ENCODE data around the gene SLC38A9. TPM values are rescaled to one million over a fixed set of nuclear protein-coding genes. Genes with fewer than 3 reads are reported as not detected.
"Not testable (repeated sequence)": the region's sequence is repeated elsewhere in the genome, so short reads cannot be mapped to it uniquely, and the experiment has no call there.

Gene SLC38A9
- polyA plus RNA-seq (ENCODE audit: low read depth in 6 of 6): 10 to 100 TPM; 13.2 to 17.7 (median 15.2) TPM

- H3K36me3 Mint-ChIP-seq: peaks cover 0 to 8% of the 10 kb centered on the region in 2 donors
These were observed at the start of gene SLC38A9 for GRCh38 chr5:55712023-55712859. Gene SLC38A9, minus strand, starts transcription at chr5:55712324. Its CDS starts 14,366 bp downstream, at chr5:55697958.

GRCh38 chr5:55761721-55762120 lies 49.6 kb upstream of the SLC38A9 start:
- peaks cover 12 to 36% (median 22%) of the 10 kb centered on the region in 3 donors for H3K27me3 Mint-ChIP-seq
- not testable (repeated sequence) for H3K4me3 Mint-ChIP-seq; H3K36me3 Mint-ChIP-seq; H3K9me3 Mint-ChIP-seq; H3K4me1 Mint-ChIP-seq; ATAC-seq (ENCODE audit: low read depth in 2 of 2); H3K27ac Mint-ChIP-seq; DNase-seq

More at GRCh38 chr5:55712023-55712859, at the start of gene SLC38A9:
- peaks cover 0 to 5% (median 0%) of the 10 kb centered on the region in 3 donors for H3K27me3 Mint-ChIP-seq
- H3K4me1 Mint-ChIP-seq: peaks cover 9 to 34% (median 27%) of the 10 kb centered on the region in 3 donors
- DNase-seq (peak; percentile 91), ATAC-seq (ENCODE audit: low read depth in 2 of 2) (peak; percentile 100)
- H3K4me3 Mint-ChIP-seq: peak within 1 kb of the TSS; percentile 97 to 100 (median 100)
- peak within 1 kb of the TSS; percentile 85 to 98 (median 96) for H3K27ac Mint-ChIP-seq
- peaks cover 0 to 6% (median 1%) of the 10 kb centered on the region in 7 donors for H3K9me3 Mint-ChIP-seq

- Mint-ChIP-seq H3K4me1 (no peaks in the 10 kb centered on the region), H3K36me3 (no peaks in the 10 kb centered on the region), H3K9me3 (peaks cover 0 to 1% (median 0%) of the 10 kb centered on the region in 7 donors), H3K4me3 (no peak overlapping the region), H3K27me3 (peaks cover 9 to 49% (median 31%) of the 10 kb centered on the region in 3 donors), H3K27ac (no peak overlapping the region)
- DNase-seq: no peak
- ATAC-seq (ENCODE audit: low read depth in 2 of 2): no peak
These were observed 46.6 kb upstream of the SLC38A9 start for GRCh38 chr5:55758714-55759113.

- H3K4me3 Mint-ChIP-seq: no peak overlapping the region
These were observed 46.1 kb upstream of the SLC38A9 start for GRCh38 chr5:55758231-55758630.

GRCh38 chr5:55750499-55750898 lies 38.4 kb upstream of the SLC38A9 start:
- no peak for ATAC-seq (ENCODE audit: low read depth in 2 of 2)
- no peaks in the 10 kb centered on the region for H3K4me1 Mint-ChIP-seq
- no peak overlapping the region for H3K27ac Mint-ChIP-seq
- no peaks in the 10 kb centered on the region for H3K36me3 Mint-ChIP-seq
- H3K9me3 Mint-ChIP-seq: peaks cover 0 to 5% (median 0%) of the 10 kb centered on the region in 7 donors
- DNase-seq: no peak
- H3K27me3 Mint-ChIP-seq: peaks cover 0 to 15% (median 9%) of the 10 kb centered on the region in 3 donors
- H3K4me3 Mint-ChIP-seq: no peak overlapping the region

More at GRCh38 chr5:55758231-55758630, 46.1 kb upstream of the SLC38A9 start:
- no peaks in the 10 kb centered on the region for H3K36me3 Mint-ChIP-seq
- peaks cover 9 to 49% (median 31%) of the 10 kb centered on the region in 3 donors for H3K27me3 Mint-ChIP-seq
- ATAC-seq (ENCODE audit: low read depth in 2 of 2): no peak
- DNase-seq: no peak
- no peak overlapping the region for H3K27ac Mint-ChIP-seq
- peaks cover 0 to 2% (median 0%) of the 10 kb centered on the region in 7 donors for H3K9me3 Mint-ChIP-seq
- no peaks in the 10 kb centered on the region for H3K4me1 Mint-ChIP-seq

- Mint-ChIP-seq H3K36me3 (no peaks in the 10 kb centered on the region), H3K9me3 (peaks cover 0 to 5% (median 0%) of the 10 kb centered on the region in 7 donors), H3K4me1 (no peaks in the 10 kb centered on the region), H3K27me3 (peaks cover 0 to 15% (median 8%) of the 10 kb centered on the region in 3 donors), H3K4me3 (no peak overlapping the region), H3K27ac (no peak overlapping the region)
- DNase-seq: no peak
- no peak for ATAC-seq (ENCODE audit: low read depth in 2 of 2)
These were observed 37.9 kb upstream of the SLC38A9 start for GRCh38 chr5:55750063-55750462.

- H3K9me3 Mint-ChIP-seq: peaks cover 0 to 5% (median 0%) of the 10 kb centered on the region in 7 donors
- no peaks in the 10 kb centered on the region for H3K4me1 Mint-ChIP-seq
- peaks cover 5 to 15% (median 8%) of the 10 kb centered on the region in 3 donors for H3K27me3 Mint-ChIP-seq
- DNase-seq: no peak
- no peaks in the 10 kb centered on the region for H3K36me3 Mint-ChIP-seq
- H3K4me3 Mint-ChIP-seq: no peak overlapping the region
- no peak overlapping the region for H3K27ac Mint-ChIP-seq
- no peak for ATAC-seq (ENCODE audit: low read depth in 2 of 2)
These were observed 37.3 kb upstream of the SLC38A9 start for GRCh38 chr5:55749387-55749786.

- Mint-ChIP-seq H3K9me3 (no peaks in the 10 kb centered on the region), H3K4me3 (no peak overlapping the region), H3K4me1 (no peaks in the 10 kb centered on the region), H3K36me3 (no peaks in the 10 kb centered on the region), H3K27me3 (peaks cover 5 to 15% (median 8%) of the 10 kb centered on the region in 3 donors), H3K27ac (no peak overlapping the region)
- ATAC-seq (ENCODE audit: low read depth in 2 of 2) (no peak), DNase-seq (no peak)
These were observed 35.7 kb upstream of the SLC38A9 start for GRCh38 chr5:55747778-55748318.

GRCh38 chr5:55742778-55743177 lies 30.7 kb upstream of the SLC38A9 start:
- H3K27ac Mint-ChIP-seq: peak overlapping the region in 1 of 6 donors; percentile 3
- no peaks in the 10 kb centered on the region for H3K9me3 Mint-ChIP-seq
- H3K36me3 Mint-ChIP-seq: peaks cover 0 to 7% of the 10 kb centered on the region in 2 donors
- no peak for ATAC-seq (ENCODE audit: low read depth in 2 of 2)
- H3K4me1 Mint-ChIP-seq: no peaks in the 10 kb centered on the region
- H3K4me3 Mint-ChIP-seq: no peak overlapping the region
- H3K27me3 Mint-ChIP-seq: peaks cover 5 to 14% (median 11%) of the 10 kb centered on the region in 3 donors
- no peak for DNase-seq

- ATAC-seq (ENCODE audit: low read depth in 2 of 2) (no peak), DNase-seq (no peak)
- H3K27ac Mint-ChIP-seq: peak within 1 kb of the TSS in 1 of 6 donors; percentile 60
- H3K4me1 Mint-ChIP-seq: no peaks in the 10 kb centered on the region
- H3K4me3 Mint-ChIP-seq: no peak within 1 kb of the TSS
- H3K27me3 Mint-ChIP-seq: peaks cover 0 to 8% (median 4%) of the 10 kb centered on the region in 3 donors
- H3K9me3 Mint-ChIP-seq: no peaks in the 10 kb centered on the region
- H3K36me3 Mint-ChIP-seq: peaks cover 0 to 7% of the 10 kb centered on the region in 2 donors
These were observed 25.7 kb upstream of the SLC38A9 start, which contains the start of gene DDX4 for GRCh38 chr5:55737793-55738192. Gene DDX4, plus strand, starts transcription at chr5:55738061. Its CDS starts 903 bp downstream, at chr5:55738964.

- H3K4me1 Mint-ChIP-seq: no peaks in the 10 kb centered on the region
These were observed 22.5 kb upstream of the SLC38A9 start for GRCh38 chr5:55734658-55735057.

GRCh38 chr5:55732585-55732984 lies 20.5 kb upstream of the SLC38A9 start:
- no peaks in the 10 kb centered on the region for H3K27me3 Mint-ChIP-seq
- no peak overlapping the region for H3K4me3 Mint-ChIP-seq
- H3K4me1 Mint-ChIP-seq: no peaks in the 10 kb centered on the region
- no peak for DNase-seq
- no peak overlapping the region for H3K27ac Mint-ChIP-seq
- ATAC-seq (ENCODE audit: low read depth in 2 of 2): no peak
- H3K9me3 Mint-ChIP-seq: no peaks in the 10 kb centered on the region
- no peaks in the 10 kb centered on the region for H3K36me3 Mint-ChIP-seq

More at GRCh38 chr5:55734658-55735057, 22.5 kb upstream of the SLC38A9 start:
- Mint-ChIP-seq H3K27ac (no peak overlapping the region), H3K36me3 (no peaks in the 10 kb centered on the region), H3K4me3 (no peak overlapping the region), H3K9me3 (no peaks in the 10 kb centered on the region), H3K27me3 (no peaks in the 10 kb centered on the region)
- no peak for DNase-seq
- ATAC-seq (ENCODE audit: low read depth in 2 of 2): no peak

GRCh38 chr5:55731848-55732247 lies 19.7 kb upstream of the SLC38A9 start:
- no peak for DNase-seq
- H3K27me3 Mint-ChIP-seq: no peaks in the 10 kb centered on the region
- no peaks in the 10 kb centered on the region for H3K9me3 Mint-ChIP-seq
- no peak overlapping the region for H3K4me3 Mint-ChIP-seq
- H3K36me3 Mint-ChIP-seq: no peaks in the 10 kb centered on the region
- no peak overlapping the region for H3K27ac Mint-ChIP-seq
- H3K4me1 Mint-ChIP-seq: no peaks in the 10 kb centered on the region
- no peak for ATAC-seq (ENCODE audit: low read depth in 2 of 2)
